ENCODE results near the gene FN1. TPM values are rescaled to one million over a fixed set of nuclear protein-coding genes. Genes with fewer than 3 reads are reported as not detected.

FN1 gene
- total and polyA plus RNA-seq, 2 of the 8 experiments (the other 6 are each of a cell fraction or from before 2014, with no cell fraction given), result 42.9 to 109 TPM

- H3K27me3 ChIP-seq (replicated peaks in 1 of 4; ENCODE audit: control insufficient read depth in 3 of 4, extremely low read depth in 1 of 4, insufficient read depth in 3 of 4, low read length in 3 of 4), result no peaks in the 10 kb centered on the region
- H4K91ac ChIP-seq (replicated peaks; ENCODE audit: insufficient read length, low read length), result no peak overlapping the region
- no peaks in the 10 kb centered on the region for H3K36me3 ChIP-seq (ENCODE audit: control insufficient read depth in 2 of 4, insufficient read depth in 4 of 4, low read length in 3 of 4)
- no peaks in the 10 kb centered on the region for H3K79me2 ChIP-seq (ENCODE audit: control insufficient read depth in 1 of 2, insufficient read depth in 2 of 2, low read length in 2 of 2)
- no peak overlapping the region for H3K4me3 ChIP-seq (ENCODE audit: extremely low read depth in 1 of 4, insufficient read depth in 2 of 4, low read depth in 3 of 4, low read length in 4 of 4)
- no peak overlapping the region for H4K8ac ChIP-seq (ENCODE audit: extremely low read depth, insufficient read depth, low read length)
- H3K9ac ChIP-seq (replicated peaks in 1 of 4; ENCODE audit: extremely low read depth in 1 of 4, low read depth in 3 of 4, low read length in 3 of 4), result no peak overlapping the region
- H3K4me2 ChIP-seq (ENCODE audit: insufficient read depth in 1 of 2, low read depth in 2 of 2, low read length in 2 of 2), result no peak overlapping the region
- no peak overlapping the region for H3K4ac ChIP-seq (replicated peaks; ENCODE audit: insufficient read length, low read depth, low read length)
- H3K9me3 ChIP-seq (ENCODE audit: insufficient read depth in 2 of 2, low read depth in 1 of 2, low read length in 1 of 2), result no peaks in the 10 kb centered on the region
- H3K18ac ChIP-seq (ENCODE audit: extremely low read depth, low read length), result no peak overlapping the region
- CTCF ChIA-PET (ENCODE audit: partially characterized antibody), result no interaction called here
- H4K5ac ChIP-seq (ENCODE audit: insufficient read length, low read depth, low read length), result no peak overlapping the region
- H3K56ac ChIP-seq (replicated peaks; ENCODE audit: insufficient read length, low read depth, low read length), result no peak overlapping the region
- H2BK12ac ChIP-seq (ENCODE audit: low read depth, low read length), result no peak overlapping the region
- no peak overlapping the region for H3K27ac ChIP-seq (ENCODE audit: low read depth, low read length)
- no peak overlapping the region for H3K23ac ChIP-seq (ENCODE audit: insufficient read length)
- H2BK20ac ChIP-seq (ENCODE audit: low read length), result no peak overlapping the region
- H2AFZ ChIP-seq (ENCODE audit: low read length), result 0 out of 2 replicates have a peak overlapping the region, but pooled peaks have one; percentile 1
- no peak overlapping the region for H3K14ac ChIP-seq (ENCODE audit: insufficient read length)
- H2BK15ac ChIP-seq (ENCODE audit: low read length), result no peak overlapping the region
- H3K23me2 ChIP-seq (ENCODE audit: low read depth, low read length), result no peaks in the 10 kb centered on the region
- 77% methylated on average over 6 of the region's 6 CpGs; no CpG with 5 or more reads in 1 of the 2 experiments for WGBS, 2 experiments (ENCODE audit: extremely low coverage in 1 of 2, insufficient coverage in 1 of 2, insufficient read length in 1 of 2, insufficient replicate concordance in 2 of 2, low coverage in 1 of 2, low lambda C conversion rate in 2 of 2, missing lambda C conversion rate in 1 of 2)
- no peak overlapping the region for H2AK5ac ChIP-seq (ENCODE audit: low read depth, low read length)
- H2BK120ac ChIP-seq (replicated peaks; ENCODE audit: low read depth, low read length), result no peak overlapping the region
- no peak for TF ChIP-seq POU5F1 (IDR thresholded peaks at IDR 0.05; ENCODE audit: low read depth, low read length)
- POLR2A ChIA-PET (ENCODE audit: partially characterized antibody), result interaction anchor here (0.5 kb wide), 1 partner anchor 342 kb away, joined by 3 read pairs; no protein-coding TSS in a partner anchor
- no peaks in the 10 kb centered on the region for H3K4me1 ChIP-seq (replicated peaks in 1 of 4; ENCODE audit: control insufficient read depth in 3 of 4, insufficient read depth in 4 of 4, low read length in 3 of 4)
- H4K20me1 ChIP-seq (replicated peaks in 1 of 2; ENCODE audit: control insufficient read depth in 1 of 2, insufficient read depth in 2 of 2, low read length in 2 of 2), result no peaks in the 10 kb centered on the region
- FAIRE-seq (no peak), DNase-seq (ENCODE audit: low read depth in 1 of 2, low spot score in 2 of 2) (no peak)
- no peaks in the 10 kb centered on the region for H3K79me1 ChIP-seq (ENCODE audit: low read depth, low read length)
- no peak overlapping the region for H2BK5ac ChIP-seq (ENCODE audit: low read depth, low read length)
These were observed 43.8 kb upstream of the FN1 start for GRCh38 chr2:215479536-215480240.
